ENCODE measurements around the gene SLC22A25. TPM values are rescaled to one million over a fixed set of nuclear protein-coding genes. Genes with fewer than 3 reads are reported as not detected.

SLC22A25 gene
- total and polyA plus RNA-seq, 10 of the 15 experiments (the other 5 are each of a cell fraction or from before 2014, with no cell fraction given) = not detected

DNA sequence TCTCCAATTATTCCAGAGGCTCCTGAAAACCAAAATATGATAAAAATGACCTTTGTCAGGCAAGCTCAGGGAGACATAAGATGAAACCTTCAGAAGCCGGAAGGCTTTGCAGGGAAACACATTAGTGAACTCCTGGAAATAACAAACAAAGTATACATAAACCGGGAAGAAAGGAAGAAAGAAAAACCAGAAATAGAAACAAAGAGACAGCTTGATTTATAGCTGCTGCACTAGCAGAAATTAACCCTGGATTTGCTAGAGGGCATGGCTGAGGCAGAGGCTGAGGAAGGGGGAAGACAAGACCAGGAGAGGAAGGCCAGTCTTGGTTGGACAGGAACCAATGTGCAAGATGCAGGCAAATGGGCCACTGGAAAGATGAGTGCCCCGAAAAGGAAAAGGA is 33.3 kb downstream of the SLC22A25 start:
- ChIA-PET CTCF (no interaction called here), POLR2A (no interaction called here), SMC1A (ENCODE audit: uncharacterized antibody, unreplicated experiment) (interaction anchor here (1.3 kb wide), 1 partner anchor 177 kb away, joined by 3 read pairs; no protein-coding TSS in a partner anchor), RAD21 (ENCODE audit: unreplicated experiment) (no interaction called here)
- BruUV-seq (replicated peaks) = no TSS peak
- Histone ChIP-seq H3K4me1 (ENCODE audit: control insufficient read depth, insufficient read depth, low read length) (no peaks in the 10 kb centered on the region), H3K9me3 (replicated peaks; ENCODE audit: control insufficient read depth, insufficient read depth, low read length) (no peaks in the 10 kb centered on the region), H3K4me3 (no peak overlapping the region), H4K20me1 (ENCODE audit: control insufficient read depth, insufficient read depth) (no peaks in the 10 kb centered on the region), H3K27ac (ENCODE audit: control insufficient read depth, insufficient read depth) (no peak overlapping the region), H2AFZ (ENCODE audit: control insufficient read depth, low read depth, low read length) (no peak overlapping the region), H3K79me2 (ENCODE audit: control insufficient read depth, insufficient read depth, low read length) (no peaks in the 10 kb centered on the region), H3K36me3 (ENCODE audit: control insufficient read depth in 2 of 2, insufficient read depth in 2 of 2, low read length in 1 of 2) (no peaks in the 10 kb centered on the region), H3K27me3 (replicated peaks in 1 of 2; ENCODE audit: control insufficient read depth in 2 of 2, insufficient read depth in 2 of 2, low read length in 1 of 2) (no peaks in the 10 kb centered on the region), H3K9ac (ENCODE audit: control insufficient read depth, insufficient read depth, low read length) (no peak overlapping the region), H3K4me2 (ENCODE audit: control insufficient read depth, insufficient read depth) (no peak overlapping the region)
- FAIRE-seq = no peak
- TF ChIP-seq MXI1 (IDR thresholded peaks at IDR 0.05; ENCODE audit: low read depth, low read length) (no peak), NBN (IDR thresholded peaks at IDR 0.05) (no peak), SPI1 (IDR thresholded peaks at IDR 0.05; ENCODE audit: borderline replicate concordance, insufficient read depth, low read depth, low read length) (no peak)
- in situ Hi-C loops (cut with MboI) (loop anchor here (5.0 kb wide), 2 partner anchors 178 to 303 kb away; no protein-coding TSS in a partner anchor), intact Hi-C loops (cut with micrococcal nuclease; ENCODE audit: unreplicated experiment) (loop anchor here (5.0 kb wide), 1 partner anchor 303 kb away; no protein-coding TSS in a partner anchor)
- WGBS (ENCODE audit: insufficient coverage, insufficient replicate concordance, low lambda C conversion rate, missing lambda C conversion rate) = 5% methylated on average over 3 of the region's 3 CpGs
- no peak for ATAC-seq
- no peak for DNase-seq (ENCODE audit: low read depth, low spot score)

Other genes with a start within 250 kb of the SLC22A25 start
- gene SLC22A8, start 227.8 kb downstream of the SLC22A25 start, total RNA-seq (2014; rRNA removed) = not detected in 2 replicates
- gene SLC22A8, start 227.8 kb downstream of the SLC22A25 start, total RNA-seq (2014; rRNA removed; fragmentation: Illumina TruSeq; extraction: Trizol) = not detected in 2 replicates
- not detected in 2 replicates for gene SLC22A8, start 227.8 kb downstream of the SLC22A25 start, total RNA-seq (2021)
- gene SLC22A8, start 227.8 kb downstream of the SLC22A25 start, polyA plus RNA-seq (2011; rRNA removed) = not detected in 2 replicates
- not detected in 2 replicates for gene SLC22A8, start 227.8 kb downstream of the SLC22A25 start, polyA plus RNA-seq (2014; fragmentation: Illumina TruSeq; extraction: Trizol)
- not detected for gene SLC22A8, start 227.8 kb downstream of the SLC22A25 start, polyA plus RNA-seq (2014; fragmentation: Nextera tagmentation; extraction: Ambion mirVana)
- gene SLC22A8, start 227.8 kb downstream of the SLC22A25 start, polyA plus RNA-seq (2014; rRNA removed) = not detected in 2 replicates
- not detected for gene SLC22A8, start 227.8 kb downstream of the SLC22A25 start, polyA plus RNA-seq (2016; fragmentation: Nextera tagmentation; extraction: Ambion mirVana)
- not detected in 2 replicates for gene SLC22A24, start 99.4 kb downstream of the SLC22A25 start, total RNA-seq (2014; rRNA removed)
- not detected in 2 replicates for gene SLC22A24, start 99.4 kb downstream of the SLC22A25 start, total RNA-seq (2014; rRNA removed; fragmentation: Illumina TruSeq; extraction: Trizol)
- not detected in 2 replicates for gene SLC22A24, start 99.4 kb downstream of the SLC22A25 start, total RNA-seq (2021)
- gene SLC22A24, start 99.4 kb downstream of the SLC22A25 start, polyA plus RNA-seq (2011; rRNA removed) = not detected in 2 replicates
- not detected in 2 replicates for gene SLC22A24, start 99.4 kb downstream of the SLC22A25 start, polyA plus RNA-seq (2014; fragmentation: Illumina TruSeq; extraction: Trizol)
- gene SLC22A24, start 99.4 kb downstream of the SLC22A25 start, polyA plus RNA-seq (2014; fragmentation: Nextera tagmentation; extraction: Ambion mirVana) = not detected
- gene SLC22A24, start 99.4 kb downstream of the SLC22A25 start, polyA plus RNA-seq (2014; rRNA removed) = not detected in 2 replicates
- gene SLC22A24, start 99.4 kb downstream of the SLC22A25 start, polyA plus RNA-seq (2016; fragmentation: Nextera tagmentation; extraction: Ambion mirVana) = not detected
- gene SLC22A9, start 126.2 kb upstream of the SLC22A25 start, total RNA-seq (2014; rRNA removed) = 0.06 TPM in 1 of 2 replicates, not detected in the other
- not detected in 2 replicates for gene SLC22A9, start 126.2 kb upstream of the SLC22A25 start, total RNA-seq (2014; rRNA removed; fragmentation: Illumina TruSeq; extraction: Trizol)
- gene SLC22A9, start 126.2 kb upstream of the SLC22A25 start, total RNA-seq (2021) = not detected in 2 replicates
- 0.03 and 0.13 TPM in 2 replicates for gene SLC22A9, start 126.2 kb upstream of the SLC22A25 start, polyA plus RNA-seq (2011; rRNA removed)
- not detected in 2 replicates for gene SLC22A9, start 126.2 kb upstream of the SLC22A25 start, polyA plus RNA-seq (2014; fragmentation: Illumina TruSeq; extraction: Trizol)
- gene SLC22A9, start 126.2 kb upstream of the SLC22A25 start, polyA plus RNA-seq (2014; fragmentation: Nextera tagmentation; extraction: Ambion mirVana) = not detected
- not detected in 2 replicates for gene SLC22A9, start 126.2 kb upstream of the SLC22A25 start, polyA plus RNA-seq (2014; rRNA removed)
- gene SLC22A9, start 126.2 kb upstream of the SLC22A25 start, polyA plus RNA-seq (2016; fragmentation: Nextera tagmentation; extraction: Ambion mirVana) = not detected
- gene PLAAT5, start 247.6 kb upstream of the SLC22A25 start, total RNA-seq (2014; rRNA removed) = not detected in 2 replicates
- gene PLAAT5, start 247.6 kb upstream of the SLC22A25 start, total RNA-seq (2014; rRNA removed; fragmentation: Illumina TruSeq; extraction: Trizol) = not detected in 2 replicates
- gene PLAAT5, start 247.6 kb upstream of the SLC22A25 start, total RNA-seq (2021) = not detected in 2 replicates
- gene PLAAT5, start 247.6 kb upstream of the SLC22A25 start, polyA plus RNA-seq (2011; rRNA removed) = not detected in 2 replicates
- gene PLAAT5, start 247.6 kb upstream of the SLC22A25 start, polyA plus RNA-seq (2014; fragmentation: Illumina TruSeq; extraction: Trizol) = not detected in 2 replicates
- gene PLAAT5, start 247.6 kb upstream of the SLC22A25 start, polyA plus RNA-seq (2014; fragmentation: Nextera tagmentation; extraction: Ambion mirVana) = not detected
- not detected in 2 replicates for gene PLAAT5, start 247.6 kb upstream of the SLC22A25 start, polyA plus RNA-seq (2014; rRNA removed)
- not detected for gene PLAAT5, start 247.6 kb upstream of the SLC22A25 start, polyA plus RNA-seq (2016; fragmentation: Nextera tagmentation; extraction: Ambion mirVana)

Measured in GM12878 (cell line).